ENCODE measurements around the gene RNF225. TPM values are rescaled to one million over a fixed set of nuclear protein-coding genes. Genes with fewer than 3 reads are reported as not detected.

RNF225 gene
- total RNA-seq, 2 experiments from 2014 or later: 1.7 to 2.1 TPM

DNA sequence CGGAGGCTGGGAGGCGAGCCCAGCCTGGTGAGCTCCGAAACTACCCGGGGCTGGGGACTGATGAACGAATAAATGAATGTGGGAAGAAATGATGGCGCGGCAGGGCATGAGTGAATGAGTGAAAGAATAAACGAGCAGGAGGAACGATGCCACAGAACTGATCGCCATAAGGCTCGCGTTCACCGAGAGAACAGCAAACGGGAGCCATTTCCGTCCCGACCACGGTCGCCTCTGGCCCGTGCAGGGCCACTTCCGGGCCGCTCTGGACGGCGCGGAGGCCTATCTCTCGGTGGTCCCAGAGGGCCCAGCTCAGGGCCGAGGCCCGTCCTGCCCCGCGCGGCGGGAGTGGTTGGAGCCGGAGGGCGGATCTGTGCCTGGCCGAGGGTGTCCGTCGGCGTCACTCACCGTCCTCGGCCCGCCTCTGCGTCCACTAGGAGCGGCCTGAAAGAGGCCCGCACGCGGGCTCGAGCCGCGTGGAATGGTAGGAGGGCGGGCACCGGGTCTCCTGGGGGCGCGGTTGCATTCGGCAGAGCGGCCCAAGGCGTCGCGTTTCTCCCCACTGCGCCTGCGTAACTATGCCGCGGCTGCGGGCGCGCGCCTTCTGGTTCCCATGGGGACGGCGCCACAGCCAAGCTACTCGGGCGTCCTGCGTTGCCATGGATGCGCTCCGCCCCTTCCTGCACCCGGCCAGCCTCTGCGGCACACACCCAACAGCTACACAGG is 33.0 kb upstream of the RNF225 start, which contains the start of gene ZNF497:
Gene ZNF497 (minus strand): TSS at position 480 of the 723 bp plus-strand sequence. CDS start 5,116 bp downstream, outside the sequence.
- peak within 1 kb of the TSS; percentile 75 for H3K4me3 ChIP-seq (ENCODE audit: low read depth, low read length, poor library complexity, severe bottlenecking)
- DNase-seq (ENCODE audit: low spot score): peak; percentile 97
- no peaks in the 10 kb centered on the region for H4K20me1 ChIP-seq (ENCODE audit: insufficient read depth, low read length)
- TSS peak; percentile 76 for BruUV-seq (replicated peaks)
- ChIA-PET POLR2A (interaction anchor here (1.3 to 3.0 kb wide), 5 partner anchors 8 to 17 kb away, joined by 4 to 21 read pairs (median 4); no protein-coding TSS in a partner anchor), CTCF (ENCODE audit: unreplicated experiment) (no interaction called here)
- H3K4me2 ChIP-seq (ENCODE audit: low read length): peak within 1 kb of the TSS; percentile 72
- H2AFZ ChIP-seq (ENCODE audit: low read length): peak within 1 kb of the TSS; percentile 77
- no peaks in the 10 kb centered on the region for H3K79me2 ChIP-seq (ENCODE audit: insufficient read depth, low read depth, low read length)
- TF ChIP-seq EZH2phosphoT487 (IDR thresholded peaks at IDR 0.05; ENCODE audit: borderline replicate concordance, low read depth, low read length): no peak
- TF ChIP-seq, protein P1, sequence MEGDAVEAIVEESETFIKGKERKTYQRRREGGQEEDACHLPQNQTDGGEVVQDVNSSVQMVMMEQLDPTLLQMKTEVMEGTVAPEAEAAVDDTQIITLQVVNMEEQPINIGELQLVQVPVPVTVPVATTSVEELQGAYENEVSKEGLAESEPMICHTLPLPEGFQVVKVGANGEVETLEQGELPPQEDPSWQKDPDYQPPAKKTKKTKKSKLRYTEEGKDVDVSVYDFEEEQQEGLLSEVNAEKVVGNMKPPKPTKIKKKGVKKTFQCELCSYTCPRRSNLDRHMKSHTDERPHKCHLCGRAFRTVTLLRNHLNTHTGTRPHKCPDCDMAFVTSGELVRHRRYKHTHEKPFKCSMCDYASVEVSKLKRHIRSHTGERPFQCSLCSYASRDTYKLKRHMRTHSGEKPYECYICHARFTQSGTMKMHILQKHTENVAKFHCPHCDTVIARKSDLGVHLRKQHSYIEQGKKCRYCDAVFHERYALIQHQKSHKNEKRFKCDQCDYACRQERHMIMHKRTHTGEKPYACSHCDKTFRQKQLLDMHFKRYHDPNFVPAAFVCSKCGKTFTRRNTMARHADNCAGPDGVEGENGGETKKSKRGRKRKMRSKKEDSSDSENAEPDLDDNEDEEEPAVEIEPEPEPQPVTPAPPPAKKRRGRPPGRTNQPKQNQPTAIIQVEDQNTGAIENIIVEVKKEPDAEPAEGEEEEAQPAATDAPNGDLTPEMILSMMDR (conservative IDR thresholded peaks at IDR 0.05; ENCODE audit: low read length): no peak
- H3K4me1 ChIP-seq (ENCODE audit: insufficient read depth, low read length, poor library complexity, severe bottlenecking): peaks cover 18% of the 10 kb centered on the region
- intact Hi-C loops (cut with micrococcal nuclease; ENCODE audit: unreplicated experiment): loop anchor here (1.0 kb wide), 2 partner anchors 19 to 157 kb away; partner anchors contain the start of genes ZBTB45 and ZNF837
- H3K9me3 ChIP-seq (ENCODE audit: low read length): no peaks in the 10 kb centered on the region
- H3K36me3 ChIP-seq (ENCODE audit: insufficient read depth, low read length): no peaks in the 10 kb centered on the region
- no peaks in the 10 kb centered on the region for H3K9me2 ChIP-seq (ENCODE audit: insufficient read depth, low read length)
- peak within 1 kb of the TSS; percentile 41 for H3K27ac ChIP-seq (ENCODE audit: low read depth, low read length, poor library complexity, severe bottlenecking)

DNA sequence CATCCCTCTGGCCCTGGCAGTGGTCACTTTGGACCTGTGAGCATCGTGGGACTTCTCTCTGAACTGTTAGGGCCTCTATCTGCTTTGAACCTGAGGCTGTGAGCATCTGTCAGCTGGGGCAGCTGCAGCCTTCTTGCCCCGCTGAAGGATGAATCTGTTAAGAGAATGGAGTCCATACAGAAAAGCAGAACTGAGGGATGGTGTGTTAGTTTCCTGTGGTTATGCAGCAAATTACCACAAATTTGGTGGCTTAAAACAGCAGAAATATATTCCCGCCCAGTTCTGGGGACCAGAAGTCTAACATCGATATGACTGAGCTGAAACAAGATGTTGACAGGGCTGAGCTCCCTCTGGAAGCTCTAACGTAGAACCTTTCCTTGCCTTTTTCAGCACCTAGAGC is 31.3 kb upstream of the RNF225 start:
- no peak overlapping the region for H3K4me3 ChIP-seq (ENCODE audit: low read depth, low read length, poor library complexity, severe bottlenecking)
- H2AFZ ChIP-seq (ENCODE audit: low read length): 0 out of 2 replicates have a peak overlapping the region, but pooled peaks have one; percentile 40
- CTCF ChIA-PET (ENCODE audit: unreplicated experiment): interaction anchor here (0.5 kb wide), 1 partner anchor 106 kb away, joined by 4 read pairs; no protein-coding TSS in a partner anchor
- intact Hi-C loops (cut with micrococcal nuclease; ENCODE audit: unreplicated experiment): no loop called here
- TF ChIP-seq EZH2phosphoT487 (IDR thresholded peaks at IDR 0.05; ENCODE audit: borderline replicate concordance, low read depth, low read length): no peak
- TF ChIP-seq, protein P1 (conservative IDR thresholded peaks at IDR 0.05; ENCODE audit: low read length): no peak
- H3K4me2 ChIP-seq (ENCODE audit: low read length): no peak overlapping the region
- H4K20me1 ChIP-seq (ENCODE audit: insufficient read depth, low read length): no peaks in the 10 kb centered on the region
- POLR2A ChIA-PET: interaction anchor here (0.7 to 3.0 kb wide), 3 partner anchors 10 to 17 kb away, joined by 3 to 21 read pairs (median 4); no protein-coding TSS in a partner anchor
- no peak overlapping the region for H3K27ac ChIP-seq (ENCODE audit: low read depth, low read length, poor library complexity, severe bottlenecking)
- H3K4me1 ChIP-seq (ENCODE audit: insufficient read depth, low read length, poor library complexity, severe bottlenecking): peaks cover 18% of the 10 kb centered on the region
- no TSS peak for BruUV-seq (replicated peaks)
- no peaks in the 10 kb centered on the region for H3K79me2 ChIP-seq (ENCODE audit: insufficient read depth, low read depth, low read length)
- H3K9me2 ChIP-seq (ENCODE audit: insufficient read depth, low read length): no peaks in the 10 kb centered on the region
- peak; percentile 37 for DNase-seq (ENCODE audit: low spot score)
- no peaks in the 10 kb centered on the region for H3K36me3 ChIP-seq (ENCODE audit: insufficient read depth, low read length)
- no peaks in the 10 kb centered on the region for H3K9me3 ChIP-seq (ENCODE audit: low read length)

Data from OCI-LY7 (cell line).